MM.1S (cell line): Measurements from ENCODE around the gene RUNDC3A.

Source experiments
- DNase-seq: peaks from one replicate; pipeline ENCODE4 v3.0.0-alpha.2; 2015
- H2AFZ ChIP-seq: fragments of 300-600 bp; sonication (generic); 2 replicates; pipeline ENCODE4 v1.6.0; 2016; ENCODE audit warnings: antibody characterized with exemption, low read length
- H3F3A ChIP-seq: fragments of 300-600 bp; sonication (generic); 2 replicates; pipeline ENCODE4 v1.6.1; 2016; ENCODE audit warnings: mild to moderate bottlenecking, antibody characterized with exemption, low read length, moderate library complexity, mixed read lengths; ENCODE audit not compliant: insufficient read depth
- H3K27ac ChIP-seq: fragments of 300-600 bp; sonication (generic); 2 replicates; pipeline ENCODE4 v1.5.1; 2016; ENCODE audit warnings: mild to moderate bottlenecking, low read length
- H3K27me3 ChIP-seq: fragments of 300-600 bp; sonication (generic); replicated peaks from 2 replicates; pipeline ENCODE4 v1.6.0; 2016; ENCODE audit warnings: low read length; ENCODE audit not compliant: insufficient read depth
- H3K36me3 ChIP-seq: fragments of 300-600 bp; sonication (generic); replicated peaks from 2 replicates; pipeline ENCODE4 v1.6.1; 2016; ENCODE audit warnings: mild to moderate bottlenecking, low read length, mixed read lengths; ENCODE audit not compliant: insufficient read depth
- H3K4me1 ChIP-seq: fragments of 300-600 bp; sonication (generic); 2 replicates; pipeline ENCODE4 v1.6.1; 2016; ENCODE audit warnings: low read length, mixed read lengths
- H3K4me2 ChIP-seq: fragments of 300-600 bp; sonication (generic); 2 replicates; pipeline ENCODE4 v1.6.0; 2016; ENCODE audit warnings: low read depth, low read length
- H3K4me3 ChIP-seq: fragments of 300-600 bp; sonication (generic); 2 replicates; pipeline ENCODE4 v1.5.1; 2016; ENCODE audit warnings: low read length, mixed read lengths
- H3K79me2 ChIP-seq: fragments of 300-600 bp; sonication (generic); 2 replicates; pipeline ENCODE4 v1.6.1; 2016; ENCODE audit warnings: mixed run types, low read length, mixed read lengths
- H3K9ac ChIP-seq: fragments of 300-600 bp; sonication (generic); 2 replicates; pipeline ENCODE4 v1.6.1; 2016; ENCODE audit warnings: low read length, mixed read lengths
- H3K9me2 ChIP-seq: fragments of 300-600 bp; sonication (generic); replicated peaks from 2 replicates; pipeline ENCODE4 v1.6.1; 2016; ENCODE audit warnings: mild to moderate bottlenecking, low read length, mixed read lengths; ENCODE audit not compliant: insufficient read depth
- H3K9me3 ChIP-seq: fragments of 300-600 bp; sonication (generic); replicated peaks from 2 replicates; pipeline ENCODE4 v1.6.1; 2016; ENCODE audit warnings: mild to moderate bottlenecking, low read length, mixed read lengths; ENCODE audit not compliant: insufficient read depth
- H4K20me1 ChIP-seq: fragments of 300-600 bp; sonication (generic); 2 replicates; pipeline ENCODE4 v1.6.1; 2016; ENCODE audit warnings: mild to moderate bottlenecking, low read length, moderate library complexity, mixed read lengths; ENCODE audit not compliant: insufficient read depth
- CTCF ChIP-seq: fragments of 300-600 bp; sonication (generic); IDR thresholded peaks from 2 replicates; pipeline ENCODE4 v1.5.1; 2016; ENCODE audit warnings: antibody characterized with exemption, low read length, mixed read lengths
- EZH2 ChIP-seq: fragments of 300-600 bp; sonication (generic); optimal IDR thresholded peaks from 2 replicates; pipeline ENCODE3; 2017; ENCODE audit warnings: low read depth, mild to moderate bottlenecking, antibody characterized with exemption, low read length, mixed read lengths
- EZH2phosphoT487 ChIP-seq: fragments of 300-600 bp; sonication (generic); IDR thresholded peaks from 2 replicates; pipeline ENCODE4 v1.6.1; 2018; ENCODE audit warnings: antibody characterized with exemption, low read length

RUNDC3A gene

GRCh38 chr17:44284024-44284400 lies 24.4 kb upstream of the RUNDC3A start:
- Histone ChIP-seq H3K27ac (no peak overlapping the region), H3F3A (peaks cover 3% of the 10 kb centered on the region; the same call in 1 of the 2 replicates), H3K36me3 (no peaks in the 10 kb centered on the region), H4K20me1 (no peaks in the 10 kb centered on the region), H3K27me3 (no peaks in the 10 kb centered on the region), H2AFZ (no peak overlapping the region), H3K4me1 (peaks cover 14% of the 10 kb centered on the region), H3K9me2 (no peaks in the 10 kb centered on the region), H3K4me2 (no peak overlapping the region), H3K4me3 (no peak overlapping the region), H3K9me3 (no peaks in the 10 kb centered on the region), H3K9ac (no peak overlapping the region), H3K79me2 (no peaks in the 10 kb centered on the region)
- TF ChIP-seq EZH2phosphoT487 (no peak), EZH2 (no peak), CTCF (no peak)
- no peak for DNase-seq

- Histone ChIP-seq H3K9me3 (no peaks in the 10 kb centered on the region), H4K20me1 (no peaks in the 10 kb centered on the region), H3K36me3 (no peaks in the 10 kb centered on the region), H3K4me1 (no peaks in the 10 kb centered on the region), H3K4me2 (no peak overlapping the region), H3K79me2 (no peaks in the 10 kb centered on the region), H3F3A (no peaks in the 10 kb centered on the region), H2AFZ (no peak overlapping the region), H3K27me3 (no peaks in the 10 kb centered on the region), H3K9me2 (no peaks in the 10 kb centered on the region), H3K27ac (no peak overlapping the region), H3K9ac (no peak overlapping the region), H3K4me3 (no peak overlapping the region)
- no peak for DNase-seq
- TF ChIP-seq EZH2 = no peak
- no peak for TF ChIP-seq EZH2phosphoT487
- TF ChIP-seq CTCF = no peak
These were observed 20.8 kb upstream of the RUNDC3A start for GRCh38 chr17:44287651-44288050.

GRCh38 chr17:44293509-44294226 lies 14.7 kb upstream of the RUNDC3A start:
- peak; percentile 84 for DNase-seq
- Histone ChIP-seq H3K27me3 (no peaks in the 10 kb centered on the region), H3F3A (0 out of 2 replicates have a peak, but pooled peaks cover 5% of the 10 kb centered on the region), H4K20me1 (no peaks in the 10 kb centered on the region), H3K36me3 (no peaks in the 10 kb centered on the region), H3K4me2 (peak overlapping the region; percentile 24; the same call in 1 of the 2 replicates), H3K9me3 (no peaks in the 10 kb centered on the region), H3K79me2 (no peaks in the 10 kb centered on the region), H3K9ac (no peak overlapping the region), H3K9me2 (no peaks in the 10 kb centered on the region), H3K27ac (peak overlapping the region; percentile 49; the same call in 1 of the 2 replicates), H3K4me3 (no peak overlapping the region), H3K4me1 (peaks cover 10% of the 10 kb centered on the region), H2AFZ (peak overlapping the region; percentile 35; the same call in 1 of the 2 replicates)
- TF ChIP-seq CTCF (no peak), EZH2 (no peak), EZH2phosphoT487 (no peak)
